HEK293T (cell line): ENCODE measurements around the gene EVI5L.

Experiments used
- BHLHE40 ChIP-seq: fragments of 450-650 bp; IDR thresholded peaks from 2 replicates; pipeline ENCODE4 v1.6.1; 2016; ENCODE audit warnings: mild to moderate bottlenecking, moderate library complexity, borderline replicate concordance
- CTBP1 ChIP-seq: fragments of 450-650 bp; IDR thresholded peaks from 2 replicates; pipeline ENCODE4 v1.6.1; 2016; ENCODE audit warnings: borderline replicate concordance
- ELF4 ChIP-seq: fragments of 450-650 bp; IDR thresholded peaks from 2 replicates; pipeline ENCODE4 v1.6.1; 2017; ENCODE audit warnings: antibody characterized with exemption
- FOXK2 ChIP-seq: fragments of 450-650 bp; IDR thresholded peaks from 2 replicates; pipeline ENCODE4 v1.6.1; 2016; ENCODE audit warnings: mild to moderate bottlenecking
- FOXM1 ChIP-seq: fragments of 450-650 bp; IDR thresholded peaks from 2 replicates; pipeline ENCODE4 v1.6.1; 2017; ENCODE audit warnings: mild to moderate bottlenecking, borderline replicate concordance
- SP1 ChIP-seq: fragments of 450-650 bp; IDR thresholded peaks from 2 replicates; pipeline ENCODE4 v1.6.1; 2017
- SUZ12 ChIP-seq: fragments of 450-650 bp; IDR thresholded peaks from 2 replicates; pipeline ENCODE4 v1.6.1; 2016; ENCODE audit warnings: mild to moderate bottlenecking
- TF ChIP-seq, protein P1 (sequence below): fragments of 450-650 bp; IDR thresholded peaks from 2 replicates; pipeline ENCODE4 v1.6.1; 2016

DNA sequence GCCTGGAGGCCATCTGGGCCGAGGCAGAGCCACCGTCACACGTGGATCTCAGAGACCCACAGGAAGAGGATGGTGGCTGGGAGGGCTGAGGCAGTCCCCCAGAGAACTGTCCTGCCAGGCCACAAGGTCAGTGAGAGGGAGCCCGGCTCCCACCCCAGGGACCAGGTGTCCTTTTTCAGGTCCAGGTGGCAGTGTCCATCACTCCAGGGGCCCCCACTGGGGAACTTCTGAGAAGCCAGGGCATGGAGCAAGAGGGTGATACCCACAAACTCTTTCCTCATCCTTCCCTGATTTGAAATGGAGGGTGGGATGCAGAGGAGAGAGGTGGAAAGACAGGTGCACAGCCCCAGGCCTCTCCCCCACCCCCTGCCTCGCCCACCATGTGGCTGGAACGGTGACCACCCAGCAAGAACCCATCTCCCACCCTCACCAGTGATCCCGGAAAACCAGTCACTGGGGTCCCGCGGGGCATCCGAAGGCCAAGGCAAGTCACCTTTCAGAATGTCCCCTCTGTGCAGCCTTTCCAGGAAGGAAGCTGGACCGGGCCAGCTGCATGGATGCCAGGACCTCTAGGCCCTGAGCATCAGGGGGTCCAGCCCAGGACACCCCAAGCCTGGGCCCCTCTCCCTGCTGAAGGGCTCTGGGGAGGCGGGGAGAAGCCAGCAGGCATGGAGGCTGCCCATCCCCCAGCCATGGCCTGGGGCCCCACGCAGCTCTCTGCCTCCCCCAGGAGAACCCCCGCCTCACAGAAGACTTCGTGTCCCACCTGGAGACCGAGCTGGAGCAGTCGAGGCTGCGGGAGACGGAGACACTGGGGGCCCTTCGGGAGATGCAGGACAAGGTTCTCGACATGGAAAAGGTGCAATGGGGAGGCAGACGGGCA is 30.1 kb downstream of the EVI5L start:
- TF ChIP-seq, protein P1, sequence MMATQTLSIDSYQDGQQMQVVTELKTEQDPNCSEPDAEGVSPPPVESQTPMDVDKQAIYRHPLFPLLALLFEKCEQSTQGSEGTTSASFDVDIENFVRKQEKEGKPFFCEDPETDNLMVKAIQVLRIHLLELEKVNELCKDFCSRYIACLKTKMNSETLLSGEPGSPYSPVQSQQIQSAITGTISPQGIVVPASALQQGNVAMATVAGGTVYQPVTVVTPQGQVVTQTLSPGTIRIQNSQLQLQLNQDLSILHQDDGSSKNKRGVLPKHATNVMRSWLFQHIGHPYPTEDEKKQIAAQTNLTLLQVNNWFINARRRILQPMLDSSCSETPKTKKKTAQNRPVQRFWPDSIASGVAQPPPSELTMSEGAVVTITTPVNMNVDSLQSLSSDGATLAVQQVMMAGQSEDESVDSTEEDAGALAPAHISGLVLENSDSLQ: no peak
- TF ChIP-seq SUZ12: no peak
- no peak for TF ChIP-seq SP1
- no peak for TF ChIP-seq ELF4
- no peak for TF ChIP-seq FOXM1
- TF ChIP-seq FOXK2: no peak
- no peak for TF ChIP-seq CTBP1
- TF ChIP-seq BHLHE40: no peak
